CD14-positive monocyte (primary cell): ENCODE data around the gene PDE4D. TPM values are rescaled to one million over a fixed set of nuclear protein-coding genes. Genes with fewer than 3 reads are reported as not detected.

ENCODE experiments used
- DNase-seq, 3 donors: peaks; one replicate each; pipeline ENCODE4 v3.0.0-alpha.2; 2011 to 2022
- H2AFZ ChIP-seq: 2 replicates; pipeline ENCODE4 v1.6.0; 2012; ENCODE audit warnings: mild to moderate bottlenecking, low read depth, low read length, inconsistent platforms; ENCODE audit not compliant: insufficient read depth, poor library complexity, severe bottlenecking
- H3K27ac ChIP-seq, 2 donors: 1 replicate in 1 of 2; 2 replicates in 1 of 2; pipeline ENCODE4 v1.5.1; 2012 to 2013; ENCODE audit warnings: low read length in 2 of 2, control low read depth in 1 of 2, inconsistent platforms in 1 of 2, low read depth in 1 of 2, mild to moderate bottlenecking in 1 of 2
- H3K27me3 ChIP-seq, 2 donors: one replicate each; pipeline versions ENCODE4 v1.6.0 to v1.6.1; 2011 to 2013; ENCODE audit warnings: low read length in 2 of 2; ENCODE audit not compliant: control insufficient read depth in 2 of 2, insufficient read depth in 2 of 2
- H3K36me3 ChIP-seq, 2 donors: replicated peaks in 1 of 2; 1 replicate in 1 of 2; 2 replicates in 1 of 2; pipeline versions ENCODE4 v1.5.1 to v1.6.1; 2012 to 2013; ENCODE audit warnings: low read length in 2 of 2, control low read depth in 1 of 2, inconsistent platforms in 1 of 2, mild to moderate bottlenecking in 1 of 2; ENCODE audit not compliant: insufficient read depth in 2 of 2, control insufficient read depth in 1 of 2
- H3K4me1 ChIP-seq, 2 donors: 1 replicate in 1 of 2; 2 replicates in 1 of 2; pipeline versions ENCODE4 v1.5.1 to v1.6.1; 2012 to 2013; ENCODE audit warnings: low read length in 2 of 2, control low read depth in 1 of 2, inconsistent platforms in 1 of 2, mild to moderate bottlenecking in 1 of 2, moderate library complexity in 1 of 2; ENCODE audit not compliant: insufficient read depth in 2 of 2, control insufficient read depth in 1 of 2
- H3K4me2 ChIP-seq: replicated peaks from 2 replicates; pipeline ENCODE3; 2012; ENCODE audit warnings: low read length, moderate library complexity, mild to moderate bottlenecking; ENCODE audit not compliant: poor library complexity, severe bottlenecking; ENCODE audit errors: extremely low read depth
- H3K4me3 ChIP-seq, 3 experiments: fragments of 200-600 bp in 1 of 3; sonication (generic) in 1 of 3; replicated peaks in 1 of 3; 1 replicate in 2 of 3; 2 replicates in 1 of 3; pipeline ENCODE4 v1.5.1; 2011 to 2013; ENCODE audit warnings: low read length in 3 of 3, mild to moderate bottlenecking in 3 of 3, control low read depth in 2 of 3, low read depth in 2 of 3, inconsistent platforms in 1 of 3, moderate library complexity in 1 of 3
- H3K79me2 ChIP-seq: 2 replicates; pipeline ENCODE4 v1.6.0; 2012; ENCODE audit warnings: mild to moderate bottlenecking, control low read depth, inconsistent platforms, low read length, moderate library complexity; ENCODE audit not compliant: insufficient read depth
- H3K9ac ChIP-seq: 2 replicates; pipeline ENCODE4 v1.6.0; 2017; ENCODE audit warnings: low read length, mild to moderate bottlenecking; ENCODE audit not compliant: insufficient read depth, poor library complexity, severe bottlenecking
- H3K9me3 ChIP-seq, 2 donors: replicated peaks in 1 of 2; 1 replicate in 1 of 2; 2 replicates in 1 of 2; pipeline versions ENCODE4 v1.5.1 to v1.6.1; 2012 to 2013; ENCODE audit warnings: low read length in 2 of 2, control low read depth in 1 of 2; ENCODE audit not compliant: control insufficient read depth in 1 of 2, insufficient read depth in 1 of 2
- H4K20me1 ChIP-seq: 2 replicates; pipeline ENCODE4 v1.6.0; 2012; ENCODE audit warnings: mild to moderate bottlenecking, low read length, control low read depth, moderate library complexity; ENCODE audit not compliant: insufficient read depth
- H3K27ac Mint-ChIP-seq, 7 donors: one replicate each; pipeline ENCODE4 v1.8.0; 2020; ENCODE audit warnings: mild to moderate bottlenecking in 7 of 7, mixed read lengths in 7 of 7, moderate library complexity in 6 of 7, inconsistent platforms in 2 of 7
- H3K27me3 Mint-ChIP-seq, 3 donors: one replicate each; pipeline ENCODE4 v1.8.0; 2021 to 2022; ENCODE audit warnings: low read depth in 3 of 3, mild to moderate bottlenecking in 3 of 3, mixed read lengths in 3 of 3, moderate library complexity in 3 of 3, inconsistent platforms in 1 of 3
- H3K36me3 Mint-ChIP-seq, 2 donors: one replicate each; pipeline ENCODE4 v1.8.0; 2020; ENCODE audit warnings: mixed read lengths in 2 of 2, inconsistent platforms in 1 of 2, mild to moderate bottlenecking in 1 of 2
- H3K4me1 Mint-ChIP-seq: one replicate; pipeline ENCODE4 v1.8.0; 2020; ENCODE audit warnings: mild to moderate bottlenecking, mixed read lengths
- H3K4me3 Mint-ChIP-seq, 2 donors: one replicate each; pipeline ENCODE4 v1.8.0; 2020; ENCODE audit warnings: mild to moderate bottlenecking in 2 of 2, mixed read lengths in 2 of 2, moderate library complexity in 1 of 2
- H3K9me3 Mint-ChIP-seq, 7 donors: one replicate each; pipeline ENCODE4 v1.8.0; 2020 to 2022; ENCODE audit warnings: mixed read lengths in 7 of 7, mild to moderate bottlenecking in 6 of 7, moderate library complexity in 6 of 7, inconsistent platforms in 2 of 7
- CTCF ChIP-seq: fragments of 200-600 bp; IDR thresholded peaks from one replicate; pipeline ENCODE4 v1.8.0; 2022; ENCODE audit warnings: antibody characterized with exemption, mild to moderate bottlenecking
- WGBS: methylation state at CpG from one replicate; pipeline ENCODE4 v1.1.5; 2013; ENCODE audit warnings: missing lambda C conversion rate; ENCODE audit not compliant: insufficient coverage; 5-methylcytosine and 5-hydroxymethylcytosine counted together
- intact Hi-C, 2 donors: fragments of 100-400 bp; cut with micrococcal nuclease; formaldehyde crosslinking; loops; one replicate each; pipeline versions ENCODE4 v1.15.0 to v1.15.1; 2023
- polyA plus RNA-seq, 3 donors: library from polyadenylated mRNA; depleted of rRNA in 1 of 3; unstranded in 2 of 3; stranded (reverse) in 1 of 3; fragments of 300-500 nt in 2 of 3; fragments of >200 nt in 1 of 3; fragmentation: Illumina TruSeq in 2 of 3; gene quantifications; 1 replicate in 2 of 3; 2 replicates in 1 of 3; pipeline ENCODE4 v1.2.3, GENCODE V29; 2012 to 2021

The PDE4D gene
- polyA plus RNA-seq, 3 donors, result 1.9 to 3.4 (median 2.8) TPM

GRCh38 chr5:59325070-59325469 is 568.5 kb downstream of the PDE4D start:
- intact Hi-C loops, result no loop called here
- Histone ChIP-seq H3K9me3 (no peaks in the 10 kb centered on the region), H3K4me1 (no peaks in the 10 kb centered on the region), H4K20me1 (no peaks in the 10 kb centered on the region), H3K79me2 (no peaks in the 10 kb centered on the region), H3K4me2 (no peak overlapping the region), H3K27ac (no peak overlapping the region), H2AFZ (no peak overlapping the region), H3K9ac (no peak overlapping the region), H3K27me3 (no peaks in the 10 kb centered on the region), H3K4me3 (no peak overlapping the region), H3K36me3 (no peaks in the 10 kb centered on the region)
- no peak for DNase-seq
- no peak for TF ChIP-seq CTCF
- Mint-ChIP-seq H3K27ac (no peak overlapping the region), H3K4me1 (no peaks in the 10 kb centered on the region), H3K9me3 (peaks cover 0 to 1% (median 0%) of the 10 kb centered on the region in 7 donors), H3K27me3 (no peaks in the 10 kb centered on the region), H3K4me3 (no peak overlapping the region), H3K36me3 (no peaks in the 10 kb centered on the region)
- WGBS, result no CpG with 5 or more reads among the region's 2 CpGs

GRCh38 chr5:59322894-59323293 is 570.6 kb downstream of the PDE4D start:
- Mint-ChIP-seq H3K9me3 (peaks cover 0 to 1% (median 0%) of the 10 kb centered on the region in 7 donors), H3K4me1 (no peaks in the 10 kb centered on the region), H3K27ac (no peak overlapping the region), H3K4me3 (no peak overlapping the region), H3K36me3 (no peaks in the 10 kb centered on the region), H3K27me3 (no peaks in the 10 kb centered on the region)
- Histone ChIP-seq H3K79me2 (no peaks in the 10 kb centered on the region), H3K4me3 (no peak overlapping the region), H4K20me1 (no peaks in the 10 kb centered on the region), H3K9me3 (no peaks in the 10 kb centered on the region), H2AFZ (no peak overlapping the region), H3K4me2 (no peak overlapping the region), H3K27me3 (no peaks in the 10 kb centered on the region), H3K9ac (no peak overlapping the region), H3K4me1 (no peaks in the 10 kb centered on the region), H3K27ac (no peak overlapping the region), H3K36me3 (no peaks in the 10 kb centered on the region)
- no peak for TF ChIP-seq CTCF
- DNase-seq, result no peak
- intact Hi-C loops, result no loop called here
- WGBS, result no CpG with 5 or more reads among the region's 2 CpGs
